Nephron (organoid): ENCODE measurements around the gene ST3GAL5.

Experiments
- H3K27ac Mint-ChIP-seq, 3 experiments: 2 replicates each; pipeline ENCODE4 v1.8.0; 2020; ENCODE audit warnings: mixed read lengths in 3 of 3, mild to moderate bottlenecking in 2 of 3, moderate library complexity in 1 of 3
- H3K27me3 Mint-ChIP-seq: 2 replicates; pipeline ENCODE4 v1.8.0; 2021; ENCODE audit warnings: low read depth, mild to moderate bottlenecking, moderate library complexity, mixed read lengths
- H3K36me3 Mint-ChIP-seq: 2 replicates; pipeline ENCODE4 v1.8.0; 2020; ENCODE audit warnings: low read depth, mixed read lengths
- H3K4me1 Mint-ChIP-seq: 2 replicates; pipeline ENCODE4 v1.8.0; 2020; ENCODE audit warnings: mixed read lengths
- H3K4me3 Mint-ChIP-seq, 3 experiments: 2 replicates each; pipeline ENCODE4 v1.8.0; 2020; ENCODE audit warnings: mild to moderate bottlenecking in 3 of 3, mixed read lengths in 3 of 3, moderate library complexity in 2 of 3
- H3K9me3 Mint-ChIP-seq: 2 replicates; pipeline ENCODE4 v1.8.0; 2020; ENCODE audit warnings: mixed read lengths
- TF ChIP-seq, protein P1 (sequence below), 3 experiments: fragments of 200-600 bp; sonication (generic); IDR thresholded peaks; one replicate each; pipeline ENCODE4 v1.5.0; 2021; ENCODE audit warnings: antibody characterized with exemption in 3 of 3; ENCODE audit not compliant: unreplicated experiment in 3 of 3

ST3GAL5 gene

DNA sequence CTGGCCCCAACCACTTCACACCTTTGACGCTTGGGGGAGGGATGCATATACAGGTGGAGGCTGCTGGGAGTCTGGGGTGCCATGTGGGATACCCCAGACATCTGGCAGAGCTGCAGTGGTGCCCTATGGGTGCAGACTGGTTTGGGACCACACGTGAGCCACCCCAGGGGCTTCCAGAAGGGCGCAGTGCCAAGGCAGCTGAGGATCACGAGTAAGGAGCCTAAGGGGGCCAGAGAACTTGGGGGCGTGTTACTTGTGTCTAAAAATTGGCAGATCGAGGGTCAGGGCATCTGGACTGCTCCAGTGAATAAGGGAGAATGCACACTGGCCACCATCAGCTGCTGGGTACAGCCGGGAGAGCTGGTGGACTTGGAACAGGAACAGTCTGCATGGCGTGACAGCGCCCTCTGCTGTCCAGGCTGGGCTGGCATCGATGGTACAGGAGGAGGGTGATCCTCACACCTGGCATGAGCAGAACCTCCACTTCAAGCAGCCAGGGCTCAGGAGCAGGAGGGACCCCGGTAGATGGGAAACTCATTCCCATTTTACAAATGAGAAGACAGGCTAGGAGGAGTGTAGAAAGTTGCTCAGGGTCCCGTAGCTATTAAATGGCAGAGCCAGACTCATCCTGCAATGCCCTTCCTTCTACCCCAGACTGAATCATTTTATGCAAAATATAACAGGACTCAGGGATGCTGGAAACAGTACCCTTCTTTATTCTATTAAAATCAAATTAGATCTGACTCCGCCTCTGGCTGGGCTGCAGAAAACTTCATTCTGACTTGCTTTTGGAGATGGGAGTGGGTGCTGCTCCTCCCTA is 74.6 kb downstream of the ST3GAL5 start:
- Mint-ChIP-seq H3K9me3 (no peaks in the 10 kb centered on the region), H3K4me3 (peak overlapping the region in 1 of 3 experiments; percentile 1)

DNA sequence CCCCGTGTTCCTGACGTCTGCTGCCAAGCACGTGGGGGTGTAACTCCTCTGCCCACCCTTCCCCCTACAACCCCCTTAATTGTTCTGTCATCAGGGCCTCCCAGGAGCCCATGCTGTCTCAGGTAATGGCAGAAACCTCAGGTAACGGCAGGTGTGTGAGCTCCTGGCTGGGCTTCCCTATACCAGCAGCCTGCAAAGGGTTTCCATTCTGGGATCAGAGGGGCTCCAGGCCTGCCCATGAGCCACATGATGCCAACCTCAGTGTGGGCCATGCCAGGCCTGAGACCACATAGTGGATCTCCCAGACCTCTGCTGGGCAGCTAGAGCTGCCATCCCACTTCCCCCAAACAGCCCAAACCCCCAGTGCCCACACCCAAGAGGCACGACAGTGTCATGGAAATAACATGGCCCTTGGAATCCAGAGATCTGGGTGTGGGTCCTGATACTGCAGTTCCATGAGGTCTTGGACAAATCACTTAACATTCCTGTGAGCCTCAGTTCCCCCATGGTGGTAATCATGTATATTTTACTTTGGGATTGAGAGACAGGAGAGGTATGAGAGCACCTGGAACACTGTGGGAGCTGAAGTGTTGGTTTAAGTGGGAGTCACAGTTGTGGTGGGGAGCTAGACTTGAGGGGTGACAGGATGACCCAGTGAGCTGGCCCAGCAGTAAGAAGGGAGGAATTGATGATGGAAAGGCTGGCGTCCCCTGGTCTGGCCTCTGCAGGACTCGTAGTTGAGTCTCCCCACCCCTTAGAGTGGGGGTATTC is 75.4 kb downstream of the ST3GAL5 start:
- no peaks in the 10 kb centered on the region for H3K36me3 Mint-ChIP-seq
- no peak overlapping the region for H3K27ac Mint-ChIP-seq
- peaks cover 13% of the 10 kb centered on the region for H3K27me3 Mint-ChIP-seq
- TF ChIP-seq, protein P1, sequence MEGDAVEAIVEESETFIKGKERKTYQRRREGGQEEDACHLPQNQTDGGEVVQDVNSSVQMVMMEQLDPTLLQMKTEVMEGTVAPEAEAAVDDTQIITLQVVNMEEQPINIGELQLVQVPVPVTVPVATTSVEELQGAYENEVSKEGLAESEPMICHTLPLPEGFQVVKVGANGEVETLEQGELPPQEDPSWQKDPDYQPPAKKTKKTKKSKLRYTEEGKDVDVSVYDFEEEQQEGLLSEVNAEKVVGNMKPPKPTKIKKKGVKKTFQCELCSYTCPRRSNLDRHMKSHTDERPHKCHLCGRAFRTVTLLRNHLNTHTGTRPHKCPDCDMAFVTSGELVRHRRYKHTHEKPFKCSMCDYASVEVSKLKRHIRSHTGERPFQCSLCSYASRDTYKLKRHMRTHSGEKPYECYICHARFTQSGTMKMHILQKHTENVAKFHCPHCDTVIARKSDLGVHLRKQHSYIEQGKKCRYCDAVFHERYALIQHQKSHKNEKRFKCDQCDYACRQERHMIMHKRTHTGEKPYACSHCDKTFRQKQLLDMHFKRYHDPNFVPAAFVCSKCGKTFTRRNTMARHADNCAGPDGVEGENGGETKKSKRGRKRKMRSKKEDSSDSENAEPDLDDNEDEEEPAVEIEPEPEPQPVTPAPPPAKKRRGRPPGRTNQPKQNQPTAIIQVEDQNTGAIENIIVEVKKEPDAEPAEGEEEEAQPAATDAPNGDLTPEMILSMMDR (IDR thresholded peaks at IDR 0.05; ENCODE audit: unreplicated experiment in 3 of 3): no peak
- no peak overlapping the region for H3K4me3 Mint-ChIP-seq
- H3K9me3 Mint-ChIP-seq: no peaks in the 10 kb centered on the region
- H3K4me1 Mint-ChIP-seq: peaks cover 24% of the 10 kb centered on the region

More for the DNA sequence above, 74.6 kb downstream of the ST3GAL5 start:
- Mint-ChIP-seq H3K4me1 (peaks cover 24% of the 10 kb centered on the region), H3K27ac (peak overlapping the region in 2 of 3 experiments; percentile 19 to 23), H3K36me3 (no peaks in the 10 kb centered on the region), H3K27me3 (peaks cover 16% of the 10 kb centered on the region)
- TF ChIP-seq, protein P1 (IDR thresholded peaks at IDR 0.05; ENCODE audit: unreplicated experiment in 3 of 3): peak; percentile 93 to 94 (median 94)

- peaks cover 24% of the 10 kb centered on the region for H3K4me1 Mint-ChIP-seq
- no peak overlapping the region for H3K4me3 Mint-ChIP-seq
- H3K36me3 Mint-ChIP-seq: no peaks in the 10 kb centered on the region
- H3K27me3 Mint-ChIP-seq: peaks cover 13% of the 10 kb centered on the region
- TF ChIP-seq, protein P1 (IDR thresholded peaks at IDR 0.05; ENCODE audit: unreplicated experiment in 3 of 3): no peak
- H3K27ac Mint-ChIP-seq: peak overlapping the region in 1 of 3 experiments; percentile 48
- H3K9me3 Mint-ChIP-seq: no peaks in the 10 kb centered on the region
These were observed 76.6 kb downstream of the ST3GAL5 start for GRCh38 chr2:85812094-85812735.

- no peaks in the 10 kb centered on the region for H3K36me3 Mint-ChIP-seq
These were observed 77.4 kb downstream of the ST3GAL5 start for GRCh38 chr2:85811180-85812093.

More at GRCh38 chr2:85811180-85812093, 77.4 kb downstream of the ST3GAL5 start:
- TF ChIP-seq, protein P1 (IDR thresholded peaks at IDR 0.05; ENCODE audit: unreplicated experiment in 3 of 3): no peak
- no peak overlapping the region for H3K4me3 Mint-ChIP-seq
- peaks cover 24% of the 10 kb centered on the region for H3K4me1 Mint-ChIP-seq
- peak overlapping the region in 2 of 3 experiments; percentile 15 to 74 for H3K27ac Mint-ChIP-seq
- peaks cover 13% of the 10 kb centered on the region for H3K27me3 Mint-ChIP-seq
- H3K9me3 Mint-ChIP-seq: no peaks in the 10 kb centered on the region
